Measurements from ENCODE around the gene DUSP16.
A peak's percentile ranks its signal among the peaks of the same experiment; 100 is the strongest.
"Not testable (repeated sequence)": the region's sequence is repeated elsewhere in the genome, so short reads cannot be mapped to it uniquely, and the experiment has no call there.

DUSP16 gene

GRCh38 chr12:12585115-12585863, 22.6 kb upstream of the DUSP16 start:
- no peak for DNase-seq (ENCODE audit: low spot score)

DNA sequence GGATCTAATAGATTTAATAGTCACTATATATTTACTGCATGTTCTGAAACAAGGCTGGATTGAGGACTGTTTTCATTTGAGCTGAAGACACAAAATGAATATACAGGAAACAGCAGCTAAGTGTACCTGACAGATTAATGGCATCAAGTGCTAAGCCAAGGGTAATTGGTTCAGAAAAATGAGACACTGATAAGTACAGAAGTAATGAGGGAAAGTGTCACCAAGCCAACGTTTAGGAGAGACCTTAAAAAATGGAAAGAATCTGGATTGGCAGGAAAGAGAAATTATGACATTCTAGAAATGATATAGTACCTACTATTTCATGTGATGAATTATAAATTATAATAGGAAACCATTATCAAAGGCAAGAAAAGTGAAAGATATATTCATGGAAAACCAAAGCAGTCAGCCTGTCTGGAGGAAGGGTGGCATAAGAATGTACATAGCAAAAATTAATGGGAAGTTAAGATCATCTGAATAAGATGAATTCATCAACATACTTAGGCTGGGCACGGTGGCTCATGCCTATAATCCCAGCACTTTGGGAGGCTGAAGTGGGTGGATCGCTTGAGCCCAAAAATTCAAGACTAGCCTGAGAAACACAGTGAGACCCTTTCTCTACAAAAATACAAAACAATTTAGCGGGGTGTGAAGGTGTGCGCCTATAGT, 21.0 kb upstream of the DUSP16 start:
- no peak for DNase-seq (ENCODE audit: low spot score)

GRCh38 chr12:12582895-12583303, 20.2 kb upstream of the DUSP16 start:
- no peak for DNase-seq (ENCODE audit: low spot score)

DNA sequence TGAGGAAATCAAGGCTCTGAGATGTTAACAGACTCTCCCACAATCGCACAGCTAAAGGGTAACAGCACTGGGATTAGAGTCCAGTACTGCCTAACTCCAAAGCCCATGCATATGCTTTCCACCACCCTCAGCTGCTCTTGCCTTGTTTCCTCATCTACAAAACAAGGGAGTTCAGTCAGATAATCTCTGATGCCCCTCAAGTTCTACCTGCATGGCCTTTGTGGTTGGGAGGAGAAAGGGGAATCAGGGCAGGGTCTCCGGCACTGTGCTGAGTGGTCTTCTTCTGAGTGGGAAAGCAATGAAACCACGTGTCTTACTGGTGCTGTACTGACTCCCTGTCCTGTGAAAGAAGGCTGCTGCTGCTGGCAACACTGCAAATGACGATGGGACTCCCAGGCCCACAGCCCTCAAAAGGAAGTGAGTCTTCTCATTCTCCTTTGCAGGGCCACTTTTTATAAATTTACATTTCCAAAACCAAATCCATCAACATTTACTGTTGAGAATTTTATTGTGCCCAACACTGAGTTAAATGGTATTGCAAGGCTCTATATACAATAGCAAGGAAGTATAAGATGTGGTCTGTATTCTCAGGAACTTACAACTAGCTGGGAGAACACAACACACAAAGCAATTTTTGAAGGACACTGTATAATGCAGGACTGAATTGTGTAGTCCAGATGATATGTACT, 19.7 kb upstream of the DUSP16 start:
- DNase-seq (ENCODE audit: low spot score) = no peak

DNA sequence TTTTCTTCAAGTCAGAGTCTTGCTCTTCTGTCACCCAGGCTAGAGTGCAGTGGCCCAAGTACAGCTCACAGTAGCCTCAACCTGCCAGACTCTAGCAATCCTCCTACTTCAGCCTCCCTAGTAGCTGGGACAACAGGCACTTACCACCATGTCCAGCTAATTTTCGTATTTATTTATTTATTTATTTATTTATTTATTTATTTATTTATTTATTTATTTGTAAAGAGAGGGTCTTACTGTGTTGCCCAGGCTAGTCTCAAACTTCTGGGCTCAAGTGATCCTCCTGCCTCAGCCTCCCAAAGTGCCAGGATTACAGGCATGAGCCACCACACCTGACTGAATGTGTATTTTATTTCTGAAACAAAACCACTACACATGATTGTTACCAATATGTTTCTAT, 18.1 kb upstream of the DUSP16 start:
- DNase-seq (ENCODE audit: low spot score) = not testable (repeated sequence)

DNA sequence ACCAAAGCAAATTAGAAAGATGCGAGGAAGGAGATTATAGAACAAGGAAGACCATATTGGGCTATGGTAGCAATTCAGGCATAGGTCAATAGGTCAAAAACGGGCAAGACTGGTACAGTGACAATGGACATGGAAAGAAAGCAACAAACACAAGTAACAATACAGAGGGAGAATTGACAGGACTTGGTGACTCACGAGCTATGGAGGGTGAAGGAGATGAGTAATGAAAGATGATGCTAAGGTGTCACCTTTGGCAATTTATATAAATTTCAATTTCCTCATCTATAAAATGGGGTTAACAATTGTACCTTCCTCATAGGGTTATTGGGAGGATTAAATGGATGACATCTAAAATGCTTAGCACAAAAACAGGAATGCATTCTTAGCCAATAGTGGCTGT, 15.1 kb upstream of the DUSP16 start:
- DNase-seq (ENCODE audit: low spot score) = no peak

DNA sequence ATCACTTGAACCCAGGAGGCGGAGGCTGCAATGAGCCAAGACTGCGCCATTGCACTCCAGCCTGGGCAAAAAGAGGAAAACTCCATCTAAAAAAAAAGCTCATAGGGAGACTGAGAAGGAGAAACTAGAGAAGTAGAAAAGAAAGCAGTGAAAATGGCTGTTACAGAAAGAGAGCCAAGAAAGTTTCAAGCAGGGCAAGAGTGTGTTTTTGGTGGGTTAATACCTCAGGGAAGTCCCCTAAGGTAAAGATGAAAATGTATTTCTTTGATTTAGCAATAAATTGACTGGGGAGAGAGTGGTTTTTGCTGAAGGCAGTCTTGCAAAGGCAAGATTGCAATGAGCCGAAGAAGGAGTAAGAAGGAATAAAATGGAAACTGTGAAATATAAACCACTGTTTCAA, 10.0 kb upstream of the DUSP16 start:
- DNase-seq (ENCODE audit: low spot score) = no peak

DNA sequence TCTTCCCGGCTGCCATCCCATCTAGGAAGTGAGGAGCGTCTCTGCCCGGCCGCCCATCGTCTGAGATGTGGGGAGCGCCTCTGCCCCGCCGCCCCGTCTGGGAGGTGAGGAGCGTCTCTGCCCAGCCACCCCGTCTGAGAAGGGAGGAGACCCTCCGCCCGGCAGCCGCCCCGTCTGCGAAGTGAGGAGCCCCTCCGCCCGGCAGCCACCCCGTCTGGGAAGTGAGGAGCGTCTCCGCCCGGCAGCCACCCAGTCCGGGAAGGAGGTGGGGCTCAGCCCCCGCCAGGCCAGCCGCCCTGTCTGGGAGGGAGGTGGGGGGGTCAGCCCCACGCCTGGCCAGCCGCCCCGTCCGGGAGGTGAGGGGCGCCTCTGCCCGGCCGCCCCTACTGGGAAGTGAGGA, 3.3 kb upstream of the DUSP16 start:
- DNase-seq (ENCODE audit: low spot score) = not testable (repeated sequence)

GRCh38 chr12:12564911-12565310, 2.2 kb upstream of the DUSP16 start:
- DNase-seq (ENCODE audit: low spot score) = no peak

DNA sequence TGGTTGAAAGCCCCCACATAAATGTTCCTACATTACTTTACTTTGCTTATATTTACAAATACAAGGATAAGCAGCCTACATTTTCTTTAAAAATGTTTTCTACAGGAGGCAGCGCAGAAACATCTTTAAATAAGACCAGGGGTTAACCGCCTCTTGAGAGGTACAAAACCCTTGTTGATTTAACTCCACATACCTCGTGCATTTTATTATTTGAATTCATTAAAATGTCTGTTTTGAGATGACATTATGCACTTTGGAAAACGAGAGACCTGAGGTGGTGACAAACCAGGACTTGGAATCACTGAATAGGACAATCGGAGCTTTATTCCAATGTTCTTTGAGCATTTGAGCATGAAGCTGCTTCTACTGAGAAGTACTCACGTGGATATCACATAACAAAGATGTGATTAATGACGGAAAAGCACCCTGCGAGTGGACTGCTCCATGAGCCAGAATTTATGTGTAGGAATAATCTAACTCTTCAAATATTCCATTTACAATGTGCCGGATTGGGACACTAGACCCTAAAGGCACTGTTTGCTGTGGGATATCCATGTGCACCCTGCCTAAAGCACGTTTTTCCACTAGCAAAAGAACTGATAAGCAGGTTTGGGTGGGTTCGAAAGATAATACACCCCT, 746 bp upstream of the DUSP16 start:
- DNase-seq (ENCODE audit: low spot score) = peak; percentile 53

- peak; percentile 50 for DNase-seq (ENCODE audit: low spot score)
Measured at GRCh38 chr12:12562016-12562483, 613 bp downstream of the DUSP16 start.

DNA sequence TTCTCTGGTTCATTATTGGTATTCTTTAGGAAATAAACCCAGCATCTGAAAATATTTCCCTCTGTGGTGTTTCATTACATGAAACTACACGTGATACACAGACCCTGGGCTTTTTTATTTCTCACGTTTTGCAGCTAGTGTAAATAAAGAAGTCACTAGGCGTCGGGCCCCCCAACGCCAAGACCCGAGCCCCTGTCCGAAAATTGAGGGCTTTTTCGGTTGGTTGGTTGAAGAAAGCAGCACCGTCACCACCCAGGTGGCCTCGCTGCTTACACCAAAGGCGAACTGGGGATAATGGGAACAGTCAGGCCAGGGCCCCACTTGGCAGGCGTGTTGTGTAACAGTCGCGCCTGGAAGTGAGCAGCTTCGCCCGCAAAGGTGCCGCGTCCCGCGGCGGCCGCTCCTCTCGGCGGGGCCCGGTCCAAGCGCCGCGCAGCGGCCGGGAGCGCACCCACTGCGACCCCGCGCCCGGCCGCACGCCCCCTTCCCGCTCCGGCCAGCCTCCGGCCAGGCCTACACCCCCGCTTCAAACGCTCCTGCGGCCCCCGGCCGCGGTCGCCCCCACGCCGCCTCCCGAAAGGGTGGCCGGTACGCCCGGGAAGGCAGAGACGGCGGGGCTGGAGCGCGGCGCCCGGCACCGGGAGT, 1.2 kb downstream of the DUSP16 start:
- peak; percentile 51 for DNase-seq (ENCODE audit: low spot score)

GRCh38 chr12:12560587-12561370, 1.9 kb downstream of the DUSP16 start:
- DNase-seq (ENCODE audit: low spot score) = peak; percentile 64

- no peak for DNase-seq (ENCODE audit: low spot score)
Measured at GRCh38 chr12:12559719-12560296, 2.9 kb downstream of the DUSP16 start.

DNA sequence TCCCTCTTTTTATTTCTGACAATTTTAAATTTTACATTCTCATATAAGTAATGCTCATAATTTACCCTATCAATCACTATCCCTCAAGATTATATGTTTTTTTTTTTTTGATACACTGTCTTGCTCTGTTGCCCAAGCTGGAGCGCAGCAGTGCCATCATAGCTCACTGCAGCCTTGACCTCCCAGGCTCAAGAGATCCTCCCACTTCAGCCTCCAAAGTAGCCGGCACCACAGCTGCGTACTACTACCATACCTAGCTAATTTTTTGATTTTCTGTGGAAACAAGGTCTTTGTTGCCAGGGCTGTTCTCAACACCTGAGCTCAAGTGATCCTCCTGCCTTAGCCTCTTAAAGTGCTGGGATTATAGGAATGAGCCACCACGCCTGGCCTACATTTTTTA, 4.4 kb downstream of the DUSP16 start:
- DNase-seq (ENCODE audit: low spot score) = no peak

DNA sequence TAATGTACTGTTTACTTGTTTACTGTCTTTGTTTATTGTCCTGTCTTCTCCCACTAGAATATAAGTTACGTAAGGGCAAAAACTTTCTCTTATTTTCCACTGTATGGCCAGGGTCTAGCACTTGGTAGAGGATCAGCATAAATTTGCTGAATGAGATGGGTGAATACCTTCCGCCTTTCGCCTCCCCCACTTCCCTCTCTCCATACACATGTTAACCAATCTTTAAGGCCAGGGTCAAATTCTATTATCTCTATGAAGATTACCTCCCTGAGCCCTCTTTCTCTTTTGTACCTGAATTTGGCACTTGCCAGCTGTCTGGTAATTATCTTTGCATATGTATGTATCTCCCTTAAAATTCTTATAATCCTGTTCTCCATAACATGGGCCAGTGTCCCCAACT, 4.9 kb downstream of the DUSP16 start:
- no peak for DNase-seq (ENCODE audit: low spot score)

DNA sequence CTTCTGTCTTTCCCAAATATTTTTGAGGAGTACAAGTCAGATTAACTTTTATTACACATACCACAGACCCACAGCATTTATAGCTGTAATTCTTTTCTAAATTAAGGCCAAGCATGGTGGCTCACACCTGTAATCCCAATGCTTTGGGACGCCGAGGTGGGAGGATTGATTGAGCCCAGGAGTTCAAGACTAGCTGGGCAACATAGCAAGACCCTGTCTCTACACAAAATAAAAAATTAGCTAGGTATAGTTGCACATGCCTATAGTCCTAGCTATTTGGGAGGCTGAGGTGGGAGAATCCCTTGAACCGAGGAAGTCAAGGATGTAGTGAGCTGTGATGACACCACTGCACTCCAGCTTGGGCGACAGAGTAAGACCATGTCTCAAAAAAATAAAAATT, 7.0 kb downstream of the DUSP16 start:
- no peak for DNase-seq (ENCODE audit: low spot score)

DNA sequence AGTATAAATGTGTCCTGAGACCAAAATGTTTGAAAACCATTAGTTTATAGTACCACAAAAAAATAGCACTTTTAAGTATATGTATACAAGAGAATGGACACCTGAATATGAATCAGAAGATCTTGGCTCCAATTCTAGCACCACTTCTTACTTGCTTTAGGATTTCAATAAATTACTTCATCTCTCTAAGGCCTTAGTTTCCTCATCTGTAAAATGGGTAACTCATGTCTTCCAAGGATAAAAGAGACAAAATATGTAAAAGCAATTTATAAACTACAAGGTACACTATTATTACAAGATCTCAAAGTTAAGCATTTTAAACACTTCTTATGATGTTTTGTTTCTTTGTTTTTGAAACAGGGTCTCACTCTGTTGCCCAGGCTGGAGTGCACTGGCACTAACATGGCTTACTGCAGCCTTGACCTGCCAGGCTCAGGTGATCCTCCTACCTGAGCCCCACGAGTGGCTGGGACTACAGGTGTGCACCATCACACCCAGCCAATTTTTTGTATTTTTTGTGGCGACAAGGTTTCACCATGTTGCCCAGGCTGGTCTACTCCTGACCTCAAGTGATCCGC, 9.4 kb downstream of the DUSP16 start:
- DNase-seq (ENCODE audit: low spot score) = no peak

DNA sequence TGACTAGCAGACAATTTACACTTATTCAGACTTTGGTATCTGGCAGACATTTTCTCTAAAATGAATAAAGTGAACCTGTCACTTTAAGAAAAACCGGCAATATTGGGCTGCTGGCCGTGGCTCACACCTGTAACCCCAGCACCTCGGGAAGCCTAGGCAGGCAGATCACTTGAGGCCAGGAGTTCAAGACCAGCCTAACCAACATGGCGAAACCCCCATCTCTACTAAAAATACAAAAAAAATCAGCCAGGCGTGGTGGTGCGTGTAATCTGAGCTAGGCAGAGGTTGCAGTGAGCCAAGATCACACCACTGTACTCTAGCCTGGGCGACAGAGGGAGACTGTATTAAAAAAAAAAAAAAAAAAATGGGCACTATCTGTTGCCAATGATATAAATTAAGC, 11.5 kb downstream of the DUSP16 start:
- DNase-seq (ENCODE audit: low spot score) = no peak

DNA sequence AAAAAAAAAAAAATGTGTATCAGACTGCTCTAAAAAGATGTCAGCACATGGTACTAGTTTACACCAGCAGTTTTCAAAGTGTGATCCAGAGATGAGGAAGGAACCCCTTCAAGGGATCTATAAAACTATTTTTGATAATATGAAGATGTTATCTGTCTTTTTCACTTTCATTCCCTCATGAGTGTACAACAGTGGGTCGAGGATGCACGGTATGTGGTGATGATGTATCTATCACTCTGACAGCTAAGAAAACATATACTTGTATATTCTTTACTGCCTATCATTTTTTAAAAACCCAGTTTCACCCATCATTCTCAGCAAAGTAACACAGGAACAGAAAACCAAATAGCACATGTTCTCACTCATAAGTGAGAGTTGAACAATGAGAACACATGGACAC, 12.4 kb downstream of the DUSP16 start:
- DNase-seq (ENCODE audit: low spot score) = no peak

DNA sequence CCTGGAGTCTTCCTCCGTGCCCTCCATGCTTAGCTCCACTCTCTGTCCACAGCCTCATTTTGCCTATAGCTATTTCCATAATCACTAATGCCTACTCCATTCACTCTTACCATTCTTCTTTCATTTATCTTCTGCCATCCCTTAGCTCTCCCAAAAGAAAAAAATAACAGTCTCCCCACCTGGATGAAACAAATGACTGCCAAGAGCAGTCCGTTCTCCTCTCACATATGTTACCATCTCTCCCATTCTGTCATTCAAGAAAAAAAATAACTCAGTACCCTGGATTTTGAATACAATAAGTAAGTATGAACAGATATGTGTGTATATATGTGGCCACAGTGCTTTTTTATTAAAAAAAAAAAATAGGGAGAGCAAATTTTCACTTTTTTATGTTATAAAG, 13.2 kb downstream of the DUSP16 start:
- DNase-seq (ENCODE audit: low spot score) = no peak

Data from putamen (tissue), 1 donor.